Testis (tissue), 2 donors: ENCODE results near the gene CAPN3.

Source experiments
- POLR2A ChIP-seq: fragments of 450-650 bp; IDR thresholded peaks from one replicate; pipeline ENCODE4 v1.6.1; 2017; ENCODE audit warnings: antibody characterized with exemption, mild to moderate bottlenecking, moderate library complexity
- TF ChIP-seq, protein P1 (sequence below), 3 experiments: fragments of 450-650 bp in 2 of 3; fragments of 200-600 bp in 1 of 3; sonication (generic) in 1 of 3; IDR thresholded peaks; one replicate each; pipeline ENCODE4 v1.5.1; 2016 to 2019; ENCODE audit warnings: antibody characterized with exemption in 3 of 3, mild to moderate bottlenecking in 2 of 3, moderate library complexity in 1 of 3

DNA sequence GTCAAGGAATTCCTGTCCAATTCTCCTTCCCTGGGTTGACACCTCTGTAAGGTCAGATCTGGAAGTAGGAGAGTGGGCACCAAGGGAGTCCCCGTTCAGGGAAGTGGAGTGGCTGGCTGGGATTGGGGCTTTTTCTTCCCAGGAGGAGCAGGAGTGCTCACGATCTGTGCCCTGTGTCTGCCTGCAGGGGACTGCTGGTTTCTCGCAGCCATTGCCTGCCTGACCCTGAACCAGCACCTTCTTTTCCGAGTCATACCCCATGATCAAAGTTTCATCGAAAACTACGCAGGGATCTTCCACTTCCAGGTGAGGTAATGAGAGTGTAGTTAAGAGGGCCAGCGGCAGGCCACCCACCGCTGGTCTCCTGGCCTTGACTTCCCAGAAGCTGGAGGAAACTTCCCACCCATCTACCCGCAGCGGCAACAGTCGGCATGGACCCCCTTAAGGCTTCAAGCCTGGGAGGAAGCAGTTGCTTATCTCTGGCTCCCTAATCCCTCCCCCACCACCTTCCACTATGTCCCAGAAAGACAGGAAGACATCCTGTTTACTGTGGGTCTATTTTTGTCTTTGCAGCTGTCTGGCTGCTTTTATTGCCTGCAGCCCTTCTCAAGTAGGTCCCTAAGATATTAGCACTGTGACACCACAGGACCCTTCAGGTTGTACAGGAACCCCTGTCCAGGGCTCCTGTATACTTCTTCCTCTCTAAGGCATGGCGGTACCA is 26.8 kb downstream of the CAPN3 start:
- TF ChIP-seq, protein P1, sequence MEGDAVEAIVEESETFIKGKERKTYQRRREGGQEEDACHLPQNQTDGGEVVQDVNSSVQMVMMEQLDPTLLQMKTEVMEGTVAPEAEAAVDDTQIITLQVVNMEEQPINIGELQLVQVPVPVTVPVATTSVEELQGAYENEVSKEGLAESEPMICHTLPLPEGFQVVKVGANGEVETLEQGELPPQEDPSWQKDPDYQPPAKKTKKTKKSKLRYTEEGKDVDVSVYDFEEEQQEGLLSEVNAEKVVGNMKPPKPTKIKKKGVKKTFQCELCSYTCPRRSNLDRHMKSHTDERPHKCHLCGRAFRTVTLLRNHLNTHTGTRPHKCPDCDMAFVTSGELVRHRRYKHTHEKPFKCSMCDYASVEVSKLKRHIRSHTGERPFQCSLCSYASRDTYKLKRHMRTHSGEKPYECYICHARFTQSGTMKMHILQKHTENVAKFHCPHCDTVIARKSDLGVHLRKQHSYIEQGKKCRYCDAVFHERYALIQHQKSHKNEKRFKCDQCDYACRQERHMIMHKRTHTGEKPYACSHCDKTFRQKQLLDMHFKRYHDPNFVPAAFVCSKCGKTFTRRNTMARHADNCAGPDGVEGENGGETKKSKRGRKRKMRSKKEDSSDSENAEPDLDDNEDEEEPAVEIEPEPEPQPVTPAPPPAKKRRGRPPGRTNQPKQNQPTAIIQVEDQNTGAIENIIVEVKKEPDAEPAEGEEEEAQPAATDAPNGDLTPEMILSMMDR (IDR thresholded peaks at IDR 0.05): no peak
- TF ChIP-seq POLR2A: no peak
